ENCODE data around the gene GALNT5.
A peak's percentile ranks its signal among the peaks of the same experiment; 100 is the strongest.
"Not testable (repeated sequence)": the region's sequence is repeated elsewhere in the genome, so short reads cannot be mapped to it uniquely, and the experiment has no call there.

The GALNT5 gene

GRCh38 chr2:157327621-157328500, 70.4 kb downstream of the GALNT5 start:
- DNase-seq = peak; percentile 61 to 85 (median 78)

- DNase-seq = no peak
These were observed 72.0 kb downstream of the GALNT5 start for GRCh38 chr2:157329524-157329923.

- peak in 1 of 5 donors; percentile 32 for DNase-seq
These were observed 76.0 kb downstream of the GALNT5 start for GRCh38 chr2:157333304-157334047.

GRCh38 chr2:157334335-157334734, 76.8 kb downstream of the GALNT5 start:
- DNase-seq = no peak

- no peak for DNase-seq
These were observed 77.3 kb downstream of the GALNT5 start for GRCh38 chr2:157334797-157335196.

GRCh38 chr2:157336137-157337010, 78.9 kb downstream of the GALNT5 start:
- DNase-seq = peak in 3 of 5 donors; percentile 30 to 57 (median 38)

GRCh38 chr2:157337978-157338377, 80.5 kb downstream of the GALNT5 start:
- DNase-seq = no peak

GRCh38 chr2:157339965-157340655, 82.6 kb downstream of the GALNT5 start:
- DNase-seq = no peak

GRCh38 chr2:157341381-157341780, 83.9 kb downstream of the GALNT5 start:
- DNase-seq = not testable (repeated sequence)

- no peak for DNase-seq
These were observed 88.3 kb downstream of the GALNT5 start for GRCh38 chr2:157345647-157346389.

GRCh38 chr2:157348291-157348921, 90.9 kb downstream of the GALNT5 start:
- no peak for DNase-seq

GRCh38 chr2:157349949-157350515, 92.5 kb downstream of the GALNT5 start:
- DNase-seq = no peak

GRCh38 chr2:157355618-157356017, 98.1 kb downstream of the GALNT5 start:
- no peak for DNase-seq

- no peak for DNase-seq
These were observed 102.1 kb downstream of the GALNT5 start for GRCh38 chr2:157359628-157360027.

GRCh38 chr2:157361526-157361925, 104.0 kb downstream of the GALNT5 start:
- no peak for DNase-seq

GRCh38 chr2:157362627-157363026, 105.1 kb downstream of the GALNT5 start:
- no peak for DNase-seq

GRCh38 chr2:157363612-157364101, 106.2 kb downstream of the GALNT5 start:
- no peak for DNase-seq
